Keratinocyte (primary cell): ENCODE data around the gene PPM1A.

Experiments used
- EZH2 ChIP-seq: IDR thresholded peaks from one replicate; pipeline ENCODE4 v1.6.1; 2012; ENCODE audit warnings: inconsistent platforms, mild to moderate bottlenecking, low read length, moderate library complexity
- TF ChIP-seq, protein P1 (sequence below), 3 experiments: IDR thresholded peaks in 1 of 3; conservative IDR thresholded peaks in 1 of 3; optimal IDR thresholded peaks in 1 of 3; 2 replicates in 2 of 3; 3 replicates in 1 of 3; pipeline versions ENCODE3 to v1.5.1; 2011; ENCODE audit warnings: low read length in 3 of 3, mild to moderate bottlenecking in 3 of 3, moderate library complexity in 2 of 3, control low read depth in 1 of 3, inconsistent platforms in 1 of 3; ENCODE audit not compliant: insufficient read depth in 2 of 3; ENCODE audit errors: extremely low read depth in 1 of 3

DNA sequence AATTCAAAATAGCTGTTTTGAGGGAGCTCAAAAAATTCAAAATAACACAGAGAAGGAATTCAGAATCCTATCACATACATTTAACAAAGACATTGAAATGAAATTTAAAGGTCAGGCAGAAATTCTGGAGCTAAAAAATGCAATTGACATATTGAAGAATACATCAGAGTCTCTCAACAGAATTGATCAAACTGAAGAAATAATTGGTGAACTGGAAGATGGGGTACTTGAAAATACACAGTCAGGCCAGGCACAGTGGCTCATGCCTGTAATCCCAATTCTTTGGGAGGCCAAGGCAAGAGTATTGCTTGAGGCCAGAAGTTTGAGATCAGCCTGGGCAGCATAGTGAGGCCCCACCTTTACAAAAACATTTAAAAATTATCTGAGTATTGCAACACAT lies 49.7 kb upstream of the PPM1A start:
- TF ChIP-seq EZH2, result no peak
- TF ChIP-seq, protein P1, sequence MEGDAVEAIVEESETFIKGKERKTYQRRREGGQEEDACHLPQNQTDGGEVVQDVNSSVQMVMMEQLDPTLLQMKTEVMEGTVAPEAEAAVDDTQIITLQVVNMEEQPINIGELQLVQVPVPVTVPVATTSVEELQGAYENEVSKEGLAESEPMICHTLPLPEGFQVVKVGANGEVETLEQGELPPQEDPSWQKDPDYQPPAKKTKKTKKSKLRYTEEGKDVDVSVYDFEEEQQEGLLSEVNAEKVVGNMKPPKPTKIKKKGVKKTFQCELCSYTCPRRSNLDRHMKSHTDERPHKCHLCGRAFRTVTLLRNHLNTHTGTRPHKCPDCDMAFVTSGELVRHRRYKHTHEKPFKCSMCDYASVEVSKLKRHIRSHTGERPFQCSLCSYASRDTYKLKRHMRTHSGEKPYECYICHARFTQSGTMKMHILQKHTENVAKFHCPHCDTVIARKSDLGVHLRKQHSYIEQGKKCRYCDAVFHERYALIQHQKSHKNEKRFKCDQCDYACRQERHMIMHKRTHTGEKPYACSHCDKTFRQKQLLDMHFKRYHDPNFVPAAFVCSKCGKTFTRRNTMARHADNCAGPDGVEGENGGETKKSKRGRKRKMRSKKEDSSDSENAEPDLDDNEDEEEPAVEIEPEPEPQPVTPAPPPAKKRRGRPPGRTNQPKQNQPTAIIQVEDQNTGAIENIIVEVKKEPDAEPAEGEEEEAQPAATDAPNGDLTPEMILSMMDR (optimal IDR thresholded peaks at IDR 0.05 in 1 of 3, IDR thresholded peaks at IDR 0.05 in 1 of 3, conservative IDR thresholded peaks at IDR 0.05 in 1 of 3; ENCODE audit: extremely low read depth in 1 of 3, insufficient read depth in 2 of 3, low read length in 3 of 3), result no peak
